Subcutaneous abdominal adipose tissue (tissue), 5 donors: ENCODE measurements around the gene ADD3.

Experiments used
- H3K27ac ChIP-seq: one replicate; pipeline ENCODE4 v1.7.0; 2013; ENCODE audit warnings: low read depth, mild to moderate bottlenecking, inconsistent platforms, low read length, moderate library complexity
- H3K27me3 ChIP-seq, 5 donors: one replicate each; pipeline ENCODE4 v1.7.0; 2013; ENCODE audit warnings: low read length in 5 of 5, inconsistent platforms in 1 of 5; ENCODE audit not compliant: control insufficient read depth in 5 of 5, insufficient read depth in 4 of 5
- H3K36me3 ChIP-seq, 5 donors: one replicate each; pipeline ENCODE4 v1.7.0; 2013; ENCODE audit warnings: low read length in 5 of 5; ENCODE audit not compliant: control insufficient read depth in 5 of 5, insufficient read depth in 5 of 5
- H3K4me1 ChIP-seq, 5 donors: one replicate each; pipeline ENCODE4 v1.7.0; 2013; ENCODE audit warnings: low read length in 5 of 5, mild to moderate bottlenecking in 3 of 5, moderate library complexity in 1 of 5; ENCODE audit not compliant: control insufficient read depth in 5 of 5, insufficient read depth in 5 of 5
- H3K4me3 ChIP-seq, 5 donors: one replicate each; pipeline ENCODE4 v1.7.0; 2013; ENCODE audit warnings: low read length in 5 of 5, low read depth in 1 of 5
- H3K9ac ChIP-seq, 5 donors: one replicate each; pipeline ENCODE4 v1.7.0; 2013; ENCODE audit warnings: low read length in 5 of 5, mild to moderate bottlenecking in 4 of 5, moderate library complexity in 3 of 5
- H3K9me3 ChIP-seq, 5 donors: one replicate each; pipeline ENCODE4 v1.7.0; 2013; ENCODE audit warnings: low read length in 5 of 5; ENCODE audit not compliant: control insufficient read depth in 5 of 5
- donor health status: healthy.
- donor health status: healthy.
- donor health status: healthy.
- donor health status: healthy.
- donor health status: healthy.

Gene ADD3

GRCh38 chr10:110176141-110177030 is 168.6 kb downstream of the ADD3 start:
- Histone ChIP-seq H3K36me3 (no peaks in the 10 kb centered on the region), H3K9ac (peak overlapping the region in 1 of 5 donors; percentile 7), H3K4me3 (peak overlapping the region in 2 of 5 donors; percentile 35 to 43), H3K27me3 (peaks cover 2 to 9% (median 7%) of the 10 kb centered on the region in 5 donors), H3K4me1 (peaks cover 0 to 10% (median 0%) of the 10 kb centered on the region in 5 donors), H3K9me3 (no peaks in the 10 kb centered on the region), H3K27ac (no peak overlapping the region)

- Histone ChIP-seq H3K36me3 (no peaks in the 10 kb centered on the region), H3K4me1 (peaks cover 0 to 10% (median 0%) of the 10 kb centered on the region in 5 donors), H3K9ac (no peak overlapping the region), H3K4me3 (no peak overlapping the region), H3K27ac (no peak overlapping the region), H3K27me3 (peaks cover 0 to 9% (median 7%) of the 10 kb centered on the region in 5 donors), H3K9me3 (no peaks in the 10 kb centered on the region)
These were observed 171.4 kb downstream of the ADD3 start for GRCh38 chr10:110179220-110179619.

DNA sequence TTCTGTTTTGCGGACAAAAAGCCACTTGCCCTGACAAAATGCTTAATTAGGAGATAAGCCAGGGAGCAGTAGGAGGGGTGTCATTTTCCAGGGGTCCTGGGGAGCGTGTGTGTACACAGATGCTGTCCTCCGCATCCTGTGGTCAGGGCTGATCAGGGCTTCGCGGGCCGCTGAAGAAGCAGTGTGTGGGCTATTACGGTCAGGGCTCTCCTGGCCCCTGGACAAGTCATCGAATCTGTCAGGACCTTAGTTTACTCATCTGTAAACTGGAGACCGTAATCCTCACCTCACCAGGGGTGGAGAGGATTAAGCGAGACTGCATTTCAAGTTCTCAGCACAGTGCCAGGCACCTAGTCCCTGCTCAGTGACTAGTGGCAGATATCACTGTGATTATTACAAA is 173.7 kb downstream of the ADD3 start:
- H3K27ac ChIP-seq, result no peak overlapping the region
- H3K36me3 ChIP-seq, result no peaks in the 10 kb centered on the region
- H3K9me3 ChIP-seq, result no peaks in the 10 kb centered on the region
- H3K4me3 ChIP-seq, result no peak overlapping the region
- H3K4me1 ChIP-seq, result peaks cover 0 to 2% (median 0%) of the 10 kb centered on the region in 5 donors
- H3K9ac ChIP-seq, result no peak overlapping the region
- peaks cover 0 to 4% (median 0%) of the 10 kb centered on the region in 5 donors for H3K27me3 ChIP-seq

DNA sequence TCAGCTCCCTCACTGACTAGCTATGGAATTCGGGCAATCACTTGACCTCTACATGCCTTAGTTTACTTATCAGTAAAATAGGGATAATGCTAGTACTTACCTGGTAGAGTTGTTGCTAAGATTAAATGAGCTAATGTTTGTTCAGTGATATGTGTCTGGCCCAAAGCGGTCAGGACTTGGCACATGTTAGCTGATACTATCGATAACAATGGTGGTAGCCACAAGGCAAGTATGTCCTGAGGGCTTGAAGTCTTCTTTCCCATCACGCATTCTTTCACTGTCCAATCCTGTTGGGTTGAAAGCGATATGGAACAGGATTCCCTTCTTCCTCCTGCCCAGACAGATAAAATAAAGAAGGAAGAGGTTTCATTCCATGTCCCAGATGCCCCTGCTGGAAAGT is 174.1 kb downstream of the ADD3 start:
- no peak overlapping the region for H3K27ac ChIP-seq
- no peaks in the 10 kb centered on the region for H3K4me1 ChIP-seq
- no peak overlapping the region for H3K9ac ChIP-seq
- H3K36me3 ChIP-seq, result no peaks in the 10 kb centered on the region
- no peaks in the 10 kb centered on the region for H3K9me3 ChIP-seq
- H3K27me3 ChIP-seq, result peaks cover 0 to 3% (median 0%) of the 10 kb centered on the region in 5 donors
- no peak overlapping the region for H3K4me3 ChIP-seq

DNA sequence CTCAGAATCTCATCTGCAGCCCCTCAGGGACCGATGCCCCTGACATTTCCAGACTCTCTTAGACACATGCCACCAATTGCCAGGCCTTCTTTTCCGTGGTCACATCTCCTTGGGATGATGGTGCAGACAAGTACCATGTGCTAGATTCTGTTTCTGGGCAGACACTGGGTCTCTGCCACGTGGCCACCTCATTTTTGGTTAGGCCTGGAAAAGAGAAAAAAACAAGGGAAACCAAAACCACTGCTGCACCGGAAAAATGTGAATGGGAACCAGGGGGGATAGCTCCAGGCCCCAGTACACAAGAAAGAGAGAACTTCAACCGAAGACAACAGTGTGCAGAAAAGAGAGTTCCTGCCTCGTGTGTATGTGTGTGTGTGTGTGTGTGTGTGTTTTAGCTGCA is 176.6 kb downstream of the ADD3 start:
- Histone ChIP-seq H3K9ac (no peak overlapping the region), H3K36me3 (no peaks in the 10 kb centered on the region), H3K27me3 (peaks cover 0 to 3% (median 0%) of the 10 kb centered on the region in 5 donors), H3K27ac (no peak overlapping the region), H3K4me3 (no peak overlapping the region), H3K9me3 (no peaks in the 10 kb centered on the region), H3K4me1 (no peaks in the 10 kb centered on the region)
